ENCODE results near the gene DUSP5.
"Not testable (repeated sequence)": the region's sequence is repeated elsewhere in the genome, so short reads cannot be mapped to it uniquely, and the experiment has no call there.

The DUSP5 gene

DNA sequence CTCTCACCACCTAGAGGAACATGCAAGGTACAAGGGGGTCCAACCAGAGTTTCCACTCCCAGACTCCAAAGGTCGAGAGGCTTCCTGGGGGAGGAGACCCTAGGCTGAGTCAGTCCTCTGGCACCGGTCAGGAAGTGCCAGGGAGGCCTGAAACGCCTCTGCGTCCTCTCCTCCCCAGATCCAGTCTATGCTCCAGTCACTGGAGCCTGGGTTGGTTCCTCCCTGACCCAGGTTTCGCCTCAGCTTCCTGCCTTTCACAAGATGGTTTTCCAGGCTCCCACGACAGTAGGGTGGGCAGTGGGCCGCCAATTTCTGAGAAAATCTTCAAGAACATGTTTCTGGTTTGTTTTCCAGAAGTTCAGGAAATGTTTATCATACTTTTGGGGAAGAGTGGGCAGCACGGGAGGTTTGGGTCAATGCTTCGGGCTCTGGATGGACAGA, 30.0 kb downstream of the DUSP5 start:
- peak; percentile 45 for DNase-seq (ENCODE audit: low read depth)
- H3K4me3 ChIP-seq (ENCODE audit: control insufficient read depth, low read depth, low read length) = no peak overlapping the region
- TF ChIP-seq, protein P1, sequence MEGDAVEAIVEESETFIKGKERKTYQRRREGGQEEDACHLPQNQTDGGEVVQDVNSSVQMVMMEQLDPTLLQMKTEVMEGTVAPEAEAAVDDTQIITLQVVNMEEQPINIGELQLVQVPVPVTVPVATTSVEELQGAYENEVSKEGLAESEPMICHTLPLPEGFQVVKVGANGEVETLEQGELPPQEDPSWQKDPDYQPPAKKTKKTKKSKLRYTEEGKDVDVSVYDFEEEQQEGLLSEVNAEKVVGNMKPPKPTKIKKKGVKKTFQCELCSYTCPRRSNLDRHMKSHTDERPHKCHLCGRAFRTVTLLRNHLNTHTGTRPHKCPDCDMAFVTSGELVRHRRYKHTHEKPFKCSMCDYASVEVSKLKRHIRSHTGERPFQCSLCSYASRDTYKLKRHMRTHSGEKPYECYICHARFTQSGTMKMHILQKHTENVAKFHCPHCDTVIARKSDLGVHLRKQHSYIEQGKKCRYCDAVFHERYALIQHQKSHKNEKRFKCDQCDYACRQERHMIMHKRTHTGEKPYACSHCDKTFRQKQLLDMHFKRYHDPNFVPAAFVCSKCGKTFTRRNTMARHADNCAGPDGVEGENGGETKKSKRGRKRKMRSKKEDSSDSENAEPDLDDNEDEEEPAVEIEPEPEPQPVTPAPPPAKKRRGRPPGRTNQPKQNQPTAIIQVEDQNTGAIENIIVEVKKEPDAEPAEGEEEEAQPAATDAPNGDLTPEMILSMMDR (conservative IDR thresholded peaks at IDR 0.05; ENCODE audit: control insufficient read depth, insufficient read depth, low read depth, low read length) = no peak

DNA sequence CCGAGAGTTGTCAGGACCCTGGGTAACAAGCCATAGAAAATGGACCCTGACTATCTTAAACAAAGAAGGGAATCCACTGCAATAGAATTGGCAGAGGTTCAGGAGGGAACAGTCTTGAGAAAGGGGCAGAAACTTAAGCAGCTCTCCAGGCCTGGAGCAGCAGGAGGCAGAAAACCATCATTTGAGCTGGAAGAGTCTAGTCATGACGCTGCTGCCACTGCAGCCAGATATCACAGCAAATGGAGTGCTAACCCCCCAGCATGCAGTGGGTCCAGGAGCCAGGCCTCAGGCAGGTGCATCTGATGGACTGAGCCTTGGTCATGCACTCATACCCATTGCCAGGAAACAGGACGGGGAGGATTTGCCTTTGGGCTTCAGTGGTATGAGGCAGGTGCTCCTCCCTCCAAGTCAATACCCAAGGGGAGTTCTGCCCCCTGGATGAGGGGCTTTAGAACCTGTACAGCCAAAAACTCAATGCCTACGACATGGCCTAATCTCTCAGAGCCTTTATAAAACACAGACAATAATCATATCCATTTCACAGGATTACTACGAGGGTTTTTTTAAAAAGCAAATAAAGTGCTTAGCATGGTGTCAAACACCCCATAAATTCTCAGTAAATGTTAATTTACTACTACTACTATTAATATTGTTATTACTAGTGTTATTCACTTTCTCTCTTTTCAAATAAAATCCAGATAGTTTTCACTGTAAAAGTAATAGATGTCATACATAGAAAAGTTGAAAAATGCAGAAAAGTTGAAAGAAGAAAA, 30.7 kb downstream of the DUSP5 start:
- no peak overlapping the region for H3K4me3 ChIP-seq (ENCODE audit: control insufficient read depth, low read depth, low read length)
- DNase-seq (ENCODE audit: low read depth) = peak; percentile 34
- TF ChIP-seq, protein P1 (conservative IDR thresholded peaks at IDR 0.05; ENCODE audit: control insufficient read depth, insufficient read depth, low read depth, low read length) = no peak

DNA sequence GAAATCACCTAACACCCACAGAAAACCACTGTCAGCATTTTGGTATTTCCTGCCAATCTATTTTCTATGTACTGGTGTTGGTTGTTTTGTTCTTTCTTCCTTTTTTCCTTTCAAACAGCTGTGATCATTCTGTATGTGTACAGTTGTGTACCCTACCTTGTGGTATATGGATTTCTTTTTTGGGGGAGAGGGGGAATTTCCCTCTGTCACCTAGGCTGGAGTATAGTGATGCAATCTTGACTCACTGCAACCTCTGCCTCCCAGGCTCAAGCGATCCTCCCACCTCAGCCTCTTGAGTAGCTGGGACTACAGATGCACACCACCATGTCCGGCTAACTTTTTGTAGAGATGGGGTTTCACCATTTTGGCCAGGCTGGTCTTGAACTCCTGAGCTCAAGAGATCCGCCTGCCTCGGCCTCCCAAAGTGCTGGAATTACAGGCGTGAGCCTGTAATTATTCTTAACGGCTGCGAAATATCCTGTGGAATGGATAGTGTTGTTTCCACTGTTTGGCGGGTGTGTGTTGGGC, 31.4 kb downstream of the DUSP5 start:
- peak; percentile 48 for DNase-seq (ENCODE audit: low read depth)
- H3K4me3 ChIP-seq (ENCODE audit: control insufficient read depth, low read depth, low read length) = not testable (repeated sequence)

DNA sequence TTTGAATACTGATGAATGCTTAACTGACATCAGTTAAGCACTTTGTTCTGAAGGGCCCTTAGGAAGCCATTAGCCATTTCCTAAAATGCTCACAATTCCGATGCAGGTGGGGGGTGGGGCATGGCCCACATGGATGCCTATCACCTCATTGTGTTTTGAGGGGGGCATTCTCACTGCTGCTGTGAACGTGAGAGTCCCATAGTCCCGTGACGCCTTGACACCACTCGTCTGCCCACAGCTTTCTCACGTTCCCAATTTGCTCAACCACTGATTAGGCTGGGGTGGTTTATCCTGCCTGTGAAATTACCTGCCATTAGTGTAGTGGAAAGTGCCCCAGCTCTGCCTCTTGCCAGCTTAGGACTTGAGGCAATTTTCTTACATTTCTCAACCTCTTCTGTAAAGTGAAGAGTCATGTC, 31.9 kb downstream of the DUSP5 start:
- H3K4me3 ChIP-seq (ENCODE audit: control insufficient read depth, low read depth, low read length) = no peak overlapping the region
- no peak for DNase-seq (ENCODE audit: low read depth)
- TF ChIP-seq, protein P1 (conservative IDR thresholded peaks at IDR 0.05; ENCODE audit: control insufficient read depth, insufficient read depth, low read depth, low read length) = no peak

DNA sequence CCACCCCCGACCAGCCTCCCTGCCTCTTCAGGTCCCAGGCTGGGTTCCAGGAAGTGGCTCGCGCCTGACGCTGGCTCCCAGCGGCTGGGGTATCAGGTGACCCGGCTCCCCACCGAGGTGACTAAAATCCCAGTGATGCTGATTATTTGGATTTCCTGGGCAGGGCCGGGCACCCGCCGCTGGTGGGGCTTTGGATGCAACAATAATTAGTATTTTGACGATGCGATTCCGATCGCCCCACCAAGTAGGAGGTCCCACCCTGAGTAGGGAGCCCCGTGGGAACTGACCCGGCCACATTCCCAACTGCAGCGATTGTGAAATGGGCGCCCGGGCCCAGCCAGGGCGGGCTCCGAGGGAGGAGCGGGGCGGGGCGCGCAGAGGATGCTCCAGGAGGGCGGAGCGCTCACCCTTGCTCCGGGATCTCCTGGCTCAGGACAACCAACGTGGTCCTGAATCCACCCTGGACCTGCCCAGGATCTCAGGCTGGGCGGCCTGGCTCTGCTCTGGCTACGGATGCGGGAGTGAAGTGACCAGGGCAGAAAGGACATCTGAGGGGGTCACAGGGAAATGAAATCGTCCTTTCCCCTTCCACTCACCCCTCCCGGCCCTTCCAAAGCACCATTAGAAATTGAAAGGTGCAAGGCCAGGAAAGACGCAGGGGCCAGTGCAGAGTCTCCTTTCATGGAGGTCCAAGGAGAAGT, 32.6 kb downstream of the DUSP5 start:
- H3K4me3 ChIP-seq (ENCODE audit: control insufficient read depth, low read depth, low read length) = peak overlapping the region; percentile 28
- DNase-seq (ENCODE audit: low read depth) = peak; percentile 73
- TF ChIP-seq, protein P1 (conservative IDR thresholded peaks at IDR 0.05; ENCODE audit: control insufficient read depth, insufficient read depth, low read depth, low read length) = no peak

DNA sequence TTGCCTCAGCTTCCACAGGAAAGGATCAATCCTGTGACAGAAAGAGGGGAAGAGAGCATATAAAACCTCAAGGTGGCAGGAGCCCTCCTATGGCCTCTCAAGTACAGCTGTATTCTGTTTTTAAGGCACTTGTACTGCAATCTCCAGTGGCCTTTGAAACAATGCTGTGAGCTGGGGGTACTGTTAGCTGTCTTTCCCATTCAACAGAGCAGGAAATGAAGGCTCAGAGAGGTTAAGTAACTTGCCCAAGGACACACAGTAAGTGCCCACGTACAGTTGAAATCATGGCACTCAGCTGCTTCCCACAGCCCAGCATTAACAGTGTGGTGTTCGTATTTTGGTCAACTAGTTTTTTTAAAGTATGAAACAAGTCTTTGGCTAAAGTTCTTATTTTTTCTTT, 34.0 kb downstream of the DUSP5 start:
- TF ChIP-seq, protein P1 (conservative IDR thresholded peaks at IDR 0.05; ENCODE audit: control insufficient read depth, insufficient read depth, low read depth, low read length) = no peak
- DNase-seq (ENCODE audit: low read depth) = no peak

DNA sequence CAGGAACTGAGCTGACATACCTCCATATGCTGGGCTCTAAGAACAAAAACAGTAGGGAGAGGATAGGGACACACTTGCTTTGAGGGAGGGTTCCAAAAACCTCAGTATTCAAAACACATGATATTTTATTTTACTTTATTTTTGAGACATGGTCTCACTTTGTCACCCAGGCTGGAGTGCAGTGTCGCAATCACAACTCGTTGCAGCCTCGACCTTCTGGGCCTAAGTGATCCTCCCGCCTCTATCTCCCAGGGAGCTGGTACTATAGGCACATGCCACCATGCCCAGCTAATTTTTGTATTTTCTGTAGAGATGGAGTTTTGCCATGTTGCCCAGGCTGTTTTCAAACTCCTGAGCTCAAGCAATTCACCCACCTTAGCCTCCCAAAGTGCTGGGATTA, 34.9 kb downstream of the DUSP5 start:
- not testable (repeated sequence) for H3K4me3 ChIP-seq (ENCODE audit: control insufficient read depth, low read depth, low read length); DNase-seq (ENCODE audit: low read depth)

More for the DNA sequence above, 34.0 kb downstream of the DUSP5 start:
- H3K4me3 ChIP-seq (ENCODE audit: control insufficient read depth, low read depth, low read length) = no peak overlapping the region

Data from fibroblast of mammary gland (primary cell).